Measurements from ENCODE around the gene TTC28.
"Not testable (repeated sequence)": the region's sequence is repeated elsewhere in the genome, so short reads cannot be mapped to it uniquely, and the experiment has no call there.

Gene TTC28

GRCh38 chr22:28185130-28185529, 494.5 kb downstream of the TTC28 start:
- DNase-seq (ENCODE audit: low read depth, low spot score), result no peak

GRCh38 chr22:28183078-28183860, 496.4 kb downstream of the TTC28 start:
- DNase-seq (ENCODE audit: low read depth, low spot score), result no peak

- DNase-seq (ENCODE audit: low read depth, low spot score), result no peak
These were observed 498.6 kb downstream of the TTC28 start for GRCh38 chr22:28180804-28181731.

GRCh38 chr22:28179392-28179791, 500.2 kb downstream of the TTC28 start:
- DNase-seq (ENCODE audit: low read depth, low spot score), result no peak

GRCh38 chr22:28175730-28176492, 503.7 kb downstream of the TTC28 start:
- no peak for DNase-seq (ENCODE audit: low read depth, low spot score)

- no peak for DNase-seq (ENCODE audit: low read depth, low spot score)
These were observed 505.1 kb downstream of the TTC28 start for GRCh38 chr22:28174509-28174908.

- no peak for DNase-seq (ENCODE audit: low read depth, low spot score)
These were observed 506.6 kb downstream of the TTC28 start for GRCh38 chr22:28172892-28173670.

GRCh38 chr22:28171712-28172111, 507.9 kb downstream of the TTC28 start:
- DNase-seq (ENCODE audit: low read depth, low spot score), result no peak

- DNase-seq (ENCODE audit: low read depth, low spot score), result no peak
These were observed 508.5 kb downstream of the TTC28 start for GRCh38 chr22:28171115-28171514.

- not testable (repeated sequence) for DNase-seq (ENCODE audit: low read depth, low spot score)
These were observed 510.3 kb downstream of the TTC28 start for GRCh38 chr22:28169314-28169713.

- no peak for DNase-seq (ENCODE audit: low read depth, low spot score)
These were observed 523.8 kb downstream of the TTC28 start for GRCh38 chr22:28155808-28156207.

- DNase-seq (ENCODE audit: low read depth, low spot score), result no peak
These were observed 524.8 kb downstream of the TTC28 start for GRCh38 chr22:28154861-28155260.

- DNase-seq (ENCODE audit: low read depth, low spot score), result no peak
These were observed 528.4 kb downstream of the TTC28 start for GRCh38 chr22:28151151-28151816.

- no peak for DNase-seq (ENCODE audit: low read depth, low spot score)
These were observed 530.7 kb downstream of the TTC28 start for GRCh38 chr22:28148816-28149465.

- no peak for DNase-seq (ENCODE audit: low read depth, low spot score)
These were observed 532.2 kb downstream of the TTC28 start for GRCh38 chr22:28147401-28147800.

- DNase-seq (ENCODE audit: low read depth, low spot score), result no peak
These were observed 533.0 kb downstream of the TTC28 start for GRCh38 chr22:28146401-28147314.

- no peak for DNase-seq (ENCODE audit: low read depth, low spot score)
These were observed 535.5 kb downstream of the TTC28 start for GRCh38 chr22:28143961-28144745.

GRCh38 chr22:28143241-28143865, 536.3 kb downstream of the TTC28 start:
- no peak for DNase-seq (ENCODE audit: low read depth, low spot score)
